ENCODE measurements around the gene VENTX. TPM values are rescaled to one million over a fixed set of nuclear protein-coding genes. Genes with fewer than 3 reads are reported as not detected.

Gene VENTX
- total RNA-seq, 1 donor from 2014 or later, result 0.23 TPM

GRCh38 chr10:133198621-133199487 lies 38.8 kb upstream of the VENTX start:
- TF ChIP-seq CTCF (IDR thresholded peaks at IDR 0.05; ENCODE audit: unreplicated experiment), result no peak
- H3K4me1 Mint-ChIP-seq (ENCODE audit: unreplicated experiment), result no peaks in the 10 kb centered on the region
- peak overlapping the region; percentile 81 for H3K27ac Mint-ChIP-seq (ENCODE audit: unreplicated experiment)
- peaks cover 1% of the 10 kb centered on the region for H3K36me3 Mint-ChIP-seq (ENCODE audit: low read depth, unreplicated experiment)
- H3K27me3 Mint-ChIP-seq (ENCODE audit: unreplicated experiment), result peaks cover 14% of the 10 kb centered on the region
- no peak for DNase-seq (ENCODE audit: low spot score)
- no peak overlapping the region for H3K4me3 Mint-ChIP-seq (ENCODE audit: unreplicated experiment)
- H3K9me3 Mint-ChIP-seq (ENCODE audit: unreplicated experiment), result no peaks in the 10 kb centered on the region

DNA sequence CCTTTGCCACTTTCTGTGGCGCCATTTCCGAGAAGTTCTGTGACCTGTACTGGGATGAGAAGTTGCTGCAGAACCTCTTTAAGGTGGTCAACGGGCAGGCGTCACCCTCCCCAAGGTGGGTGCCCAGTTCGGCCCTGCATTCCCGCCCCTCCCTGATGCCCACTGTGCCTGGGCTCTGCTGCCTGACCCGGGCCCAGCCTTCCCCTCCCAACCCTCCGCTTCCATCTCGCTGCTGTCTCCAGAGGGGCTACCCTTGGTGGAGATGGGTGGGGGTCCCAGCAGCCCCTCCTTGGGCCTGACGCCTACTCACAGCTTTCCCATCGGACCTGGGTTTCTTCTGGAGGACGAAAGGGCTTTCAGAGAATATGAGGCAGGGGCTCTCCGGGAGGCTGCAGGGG lies 38.2 kb upstream of the VENTX start:
- peak overlapping the region; percentile 81 for H3K27ac Mint-ChIP-seq (ENCODE audit: unreplicated experiment)
- H3K4me1 Mint-ChIP-seq (ENCODE audit: unreplicated experiment), result no peaks in the 10 kb centered on the region
- H3K36me3 Mint-ChIP-seq (ENCODE audit: low read depth, unreplicated experiment), result no peaks in the 10 kb centered on the region
- no peaks in the 10 kb centered on the region for H3K9me3 Mint-ChIP-seq (ENCODE audit: unreplicated experiment)
- H3K4me3 Mint-ChIP-seq (ENCODE audit: unreplicated experiment), result no peak overlapping the region
- no peak for TF ChIP-seq CTCF (IDR thresholded peaks at IDR 0.05; ENCODE audit: unreplicated experiment)
- no peak for DNase-seq (ENCODE audit: low spot score)
- peaks cover 12% of the 10 kb centered on the region for H3K27me3 Mint-ChIP-seq (ENCODE audit: unreplicated experiment)

DNA sequence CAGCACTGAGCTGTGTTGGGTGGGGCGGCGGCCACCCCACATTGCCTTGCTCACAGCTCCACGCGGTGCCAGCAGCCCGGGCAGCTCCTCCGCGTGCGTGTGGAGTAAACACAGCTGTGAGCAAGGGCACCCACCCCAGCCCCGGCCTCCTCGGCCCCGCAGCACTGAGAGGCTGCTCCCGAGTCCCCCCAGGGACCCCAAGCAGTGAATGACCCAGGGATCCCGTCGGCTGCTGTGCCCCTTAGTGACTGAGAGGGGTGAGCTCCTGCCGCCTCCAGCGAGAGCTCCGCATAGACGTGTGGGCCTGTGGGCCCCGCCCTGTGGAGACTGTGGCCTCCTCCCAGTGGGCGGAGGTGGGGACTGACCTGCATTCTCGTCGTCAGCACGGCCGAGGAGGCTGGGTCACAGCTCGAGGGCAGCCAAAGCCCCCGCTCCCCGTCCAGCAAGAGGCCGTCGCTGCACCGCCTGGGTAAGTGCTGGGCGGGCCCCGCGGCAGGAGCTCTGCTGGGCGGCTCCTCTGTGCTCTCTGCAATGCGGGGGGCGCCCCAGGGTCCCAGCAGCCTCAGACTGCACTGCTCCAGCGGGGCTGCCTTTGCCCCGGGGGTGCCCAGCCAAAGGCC lies 37.6 kb upstream of the VENTX start:
- no peak for DNase-seq (ENCODE audit: low spot score)
- Mint-ChIP-seq H3K9me3 (ENCODE audit: unreplicated experiment) (no peaks in the 10 kb centered on the region), H3K36me3 (ENCODE audit: low read depth, unreplicated experiment) (no peaks in the 10 kb centered on the region), H3K4me1 (ENCODE audit: unreplicated experiment) (no peaks in the 10 kb centered on the region), H3K4me3 (ENCODE audit: unreplicated experiment) (no peak overlapping the region), H3K27ac (ENCODE audit: unreplicated experiment) (no peak overlapping the region), H3K27me3 (ENCODE audit: unreplicated experiment) (peaks cover 12% of the 10 kb centered on the region)
- TF ChIP-seq CTCF (IDR thresholded peaks at IDR 0.05; ENCODE audit: unreplicated experiment), result no peak

DNA sequence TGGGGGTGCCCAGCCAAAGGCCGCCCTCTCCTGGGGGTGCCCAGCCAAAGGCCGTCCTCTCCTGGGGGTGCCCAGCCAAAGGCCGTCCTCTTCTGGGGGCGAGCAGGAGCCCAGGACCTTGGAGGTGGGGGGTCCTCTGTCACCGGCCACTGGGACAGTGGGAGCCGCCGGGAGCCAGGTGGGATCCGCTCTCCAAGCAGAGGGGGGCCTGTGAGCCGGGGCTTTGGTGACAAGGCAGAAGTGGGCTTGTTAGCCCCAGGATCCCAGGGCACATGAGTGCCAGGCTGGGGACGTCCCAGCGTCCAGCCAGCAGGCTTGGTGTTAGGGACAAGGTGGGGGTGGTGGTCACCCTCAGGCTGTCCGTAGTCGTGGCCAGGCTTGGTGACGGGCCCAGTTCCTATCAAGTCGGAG lies 37.0 kb upstream of the VENTX start:
- H3K9me3 Mint-ChIP-seq (ENCODE audit: unreplicated experiment), result no peaks in the 10 kb centered on the region
- DNase-seq (ENCODE audit: low spot score), result no peak
- peaks cover 12% of the 10 kb centered on the region for H3K27me3 Mint-ChIP-seq (ENCODE audit: unreplicated experiment)
- H3K4me1 Mint-ChIP-seq (ENCODE audit: unreplicated experiment), result no peaks in the 10 kb centered on the region
- no peaks in the 10 kb centered on the region for H3K36me3 Mint-ChIP-seq (ENCODE audit: low read depth, unreplicated experiment)
- H3K4me3 Mint-ChIP-seq (ENCODE audit: unreplicated experiment), result no peak overlapping the region
- H3K27ac Mint-ChIP-seq (ENCODE audit: unreplicated experiment), result no peak overlapping the region
- TF ChIP-seq CTCF (IDR thresholded peaks at IDR 0.05; ENCODE audit: unreplicated experiment), result no peak

Data from endothelial cell (in vitro differentiated cells).